H1 (cell line): ENCODE data around the gene CADM1.

Experiments
- CHD2 ChIP-seq: IDR thresholded peaks from 2 replicates; pipeline ENCODE4 v1.6.1; 2012; ENCODE audit warnings: low read length, improper control_type of control experiment
- EZH2 ChIP-seq: fragments of 200-600 bp; sonication (generic); IDR thresholded peaks from 2 replicates; pipeline ENCODE4 v1.7.1; 2012; ENCODE audit warnings: low read depth, mild to moderate bottlenecking, moderate library complexity, low read length, inconsistent platforms; ENCODE audit not compliant: severe bottlenecking
- SUZ12 ChIP-seq: fragments of 200-600 bp; sonication (generic); IDR thresholded peaks from 2 replicates; pipeline ENCODE4 v1.6.1; 2012; ENCODE audit warnings: mild to moderate bottlenecking, inconsistent platforms, low read length, moderate library complexity, mixed read lengths
- TF ChIP-seq, protein P1 (sequence below), 3 experiments: IDR thresholded peaks; 1 replicate in 2 of 3; 2 replicates in 1 of 3; pipeline versions ENCODE4 v1.5.1 to v1.6.1; 2011; ENCODE audit warnings: low read length in 3 of 3, mild to moderate bottlenecking in 3 of 3, inconsistent platforms in 2 of 3, low read depth in 1 of 3, moderate library complexity in 1 of 3; ENCODE audit not compliant: insufficient read depth in 1 of 3; ENCODE audit errors: control extremely low read depth in 1 of 3

DNA sequence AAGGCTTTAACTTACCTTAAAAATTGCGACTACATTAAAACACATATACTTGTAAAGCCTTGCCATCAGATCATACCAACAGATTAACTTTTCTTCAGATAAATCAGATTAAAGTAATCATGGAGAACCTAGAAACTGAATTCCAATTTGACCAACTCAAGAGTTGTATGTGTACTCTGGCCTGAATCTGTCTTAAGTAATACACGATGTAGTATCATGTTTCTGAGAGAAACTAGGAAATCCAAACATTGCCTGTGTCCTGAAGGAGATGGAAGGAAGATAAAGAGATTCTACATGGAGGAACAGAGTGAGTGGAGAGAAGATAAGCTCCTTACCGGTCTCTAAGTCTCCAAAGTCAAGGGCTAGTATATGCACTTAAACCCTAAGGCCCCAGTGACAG, 162.1 kb downstream of the CADM1 start:
- TF ChIP-seq EZH2 (no peak), CHD2 (no peak), SUZ12 (no peak)
- TF ChIP-seq, protein P1, sequence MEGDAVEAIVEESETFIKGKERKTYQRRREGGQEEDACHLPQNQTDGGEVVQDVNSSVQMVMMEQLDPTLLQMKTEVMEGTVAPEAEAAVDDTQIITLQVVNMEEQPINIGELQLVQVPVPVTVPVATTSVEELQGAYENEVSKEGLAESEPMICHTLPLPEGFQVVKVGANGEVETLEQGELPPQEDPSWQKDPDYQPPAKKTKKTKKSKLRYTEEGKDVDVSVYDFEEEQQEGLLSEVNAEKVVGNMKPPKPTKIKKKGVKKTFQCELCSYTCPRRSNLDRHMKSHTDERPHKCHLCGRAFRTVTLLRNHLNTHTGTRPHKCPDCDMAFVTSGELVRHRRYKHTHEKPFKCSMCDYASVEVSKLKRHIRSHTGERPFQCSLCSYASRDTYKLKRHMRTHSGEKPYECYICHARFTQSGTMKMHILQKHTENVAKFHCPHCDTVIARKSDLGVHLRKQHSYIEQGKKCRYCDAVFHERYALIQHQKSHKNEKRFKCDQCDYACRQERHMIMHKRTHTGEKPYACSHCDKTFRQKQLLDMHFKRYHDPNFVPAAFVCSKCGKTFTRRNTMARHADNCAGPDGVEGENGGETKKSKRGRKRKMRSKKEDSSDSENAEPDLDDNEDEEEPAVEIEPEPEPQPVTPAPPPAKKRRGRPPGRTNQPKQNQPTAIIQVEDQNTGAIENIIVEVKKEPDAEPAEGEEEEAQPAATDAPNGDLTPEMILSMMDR (IDR thresholded peaks at IDR 0.05; ENCODE audit: control extremely low read depth in 1 of 3, insufficient read depth in 1 of 3, low read depth in 1 of 3, low read length in 3 of 3): no peak
